ENCODE measurements around the gene C1QTNF8.

The C1QTNF8 gene

GRCh38 chr16:1142911-1143310, 46.9 kb upstream of the C1QTNF8 start:
- no peak for DNase-seq (ENCODE audit: low read depth in 1 of 2, low spot score in 1 of 2)
- no peak overlapping the region for H3K27ac ChIP-seq (replicated peaks)
- no peaks in the 10 kb centered on the region for H3K27me3 ChIP-seq (ENCODE audit: insufficient read depth, poor library complexity, severe bottlenecking)
- H3K4me3 ChIP-seq (replicated peaks; ENCODE audit: insufficient read depth, low read length), result no peak overlapping the region
- no peak for TF ChIP-seq SPI1 (IDR thresholded peaks at IDR 0.05; ENCODE audit: borderline replicate concordance, low read depth)
- no peak for TF ChIP-seq REST (IDR thresholded peaks at IDR 0.05; ENCODE audit: insufficient replicate concordance, low read depth)
- TF ChIP-seq CTCF (IDR thresholded peaks at IDR 0.05; ENCODE audit: insufficient read depth, low read length), result no peak
- TF ChIP-seq POLR2AphosphoS5 (IDR thresholded peaks at IDR 0.05; ENCODE audit: low read depth), result no peak
- TF ChIP-seq GABPA (IDR thresholded peaks at IDR 0.05; ENCODE audit: low read depth), result no peak

- H3K4me3 ChIP-seq (replicated peaks; ENCODE audit: insufficient read depth, low read length), result no peak overlapping the region
- H3K27me3 ChIP-seq (ENCODE audit: insufficient read depth, poor library complexity, severe bottlenecking), result no peaks in the 10 kb centered on the region
- DNase-seq (ENCODE audit: low read depth in 1 of 2, low spot score in 1 of 2), result no peak
- no peak for TF ChIP-seq CTCF (IDR thresholded peaks at IDR 0.05; ENCODE audit: insufficient read depth, low read length)
- H3K27ac ChIP-seq (replicated peaks), result no peak overlapping the region
Measured at GRCh38 chr16:1141716-1142115, 45.7 kb upstream of the C1QTNF8 start.

GRCh38 chr16:1141191-1141590, 45.1 kb upstream of the C1QTNF8 start:
- Histone ChIP-seq H3K27ac (replicated peaks) (no peak overlapping the region), H3K4me3 (replicated peaks; ENCODE audit: insufficient read depth, low read length) (no peak overlapping the region), H3K27me3 (ENCODE audit: insufficient read depth, poor library complexity, severe bottlenecking) (no peaks in the 10 kb centered on the region)
- TF ChIP-seq POLR2AphosphoS5 (IDR thresholded peaks at IDR 0.05; ENCODE audit: low read depth) (no peak), CTCF (IDR thresholded peaks at IDR 0.05; ENCODE audit: insufficient read depth, low read length) (no peak), GABPA (IDR thresholded peaks at IDR 0.05; ENCODE audit: low read depth) (no peak), SPI1 (IDR thresholded peaks at IDR 0.05; ENCODE audit: borderline replicate concordance, low read depth) (no peak), REST (IDR thresholded peaks at IDR 0.05; ENCODE audit: insufficient replicate concordance, low read depth) (no peak)
- DNase-seq (ENCODE audit: low read depth in 1 of 2, low spot score in 1 of 2), result no peak

GRCh38 chr16:1140582-1141162, 44.6 kb upstream of the C1QTNF8 start:
- no peaks in the 10 kb centered on the region for H3K27me3 ChIP-seq (ENCODE audit: insufficient read depth, poor library complexity, severe bottlenecking)
- no peak overlapping the region for H3K4me3 ChIP-seq (replicated peaks; ENCODE audit: insufficient read depth, low read length)
- no peak for DNase-seq (ENCODE audit: low read depth in 1 of 2, low spot score in 1 of 2)
- TF ChIP-seq POLR2AphosphoS5 (IDR thresholded peaks at IDR 0.05; ENCODE audit: low read depth) (no peak), CTCF (IDR thresholded peaks at IDR 0.05; ENCODE audit: insufficient read depth, low read length) (no peak), REST (IDR thresholded peaks at IDR 0.05; ENCODE audit: insufficient replicate concordance, low read depth) (no peak), GABPA (IDR thresholded peaks at IDR 0.05; ENCODE audit: low read depth) (no peak), SPI1 (IDR thresholded peaks at IDR 0.05; ENCODE audit: borderline replicate concordance, low read depth) (no peak)
- no peak overlapping the region for H3K27ac ChIP-seq (replicated peaks)
